Choroid plexus epithelial cell (primary cell): ENCODE measurements around the gene EFNA5.

Source experiments
- DNase-seq: peaks from one replicate; pipeline ENCODE4 v3.0.0-alpha.2; 2010; ENCODE audit warnings: low read depth
- H3K4me3 ChIP-seq: 2 replicates; pipeline ENCODE4 v1.5.1; 2011; ENCODE audit warnings: low read depth, mild to moderate bottlenecking, control low read depth, low read length, moderate library complexity
- CTCF ChIP-seq: conservative IDR thresholded peaks from 2 replicates; pipeline ENCODE4 v1.5.1; 2011; ENCODE audit warnings: low read depth, mild to moderate bottlenecking, control low read depth, inconsistent platforms, low read length, moderate library complexity

Gene EFNA5

GRCh38 chr5:107658528-107658927, 12.2 kb downstream of the EFNA5 start:
- no peak overlapping the region for H3K4me3 ChIP-seq
- no peak for TF ChIP-seq CTCF
- no peak for DNase-seq

GRCh38 chr5:107655831-107656230, 14.9 kb downstream of the EFNA5 start:
- DNase-seq: no peak
- no peak for TF ChIP-seq CTCF
- H3K4me3 ChIP-seq: no peak overlapping the region

GRCh38 chr5:107654827-107655226, 15.9 kb downstream of the EFNA5 start:
- DNase-seq: no peak
- no peak overlapping the region for H3K4me3 ChIP-seq
- TF ChIP-seq CTCF: no peak

- no peak overlapping the region for H3K4me3 ChIP-seq
- no peak for DNase-seq
- no peak for TF ChIP-seq CTCF
These were observed 17.1 kb downstream of the EFNA5 start for GRCh38 chr5:107653685-107654084.

GRCh38 chr5:107652839-107653607, 17.7 kb downstream of the EFNA5 start:
- no peak overlapping the region for H3K4me3 ChIP-seq
- TF ChIP-seq CTCF: no peak
- DNase-seq: no peak

GRCh38 chr5:107652408-107652807, 18.3 kb downstream of the EFNA5 start:
- H3K4me3 ChIP-seq: no peak overlapping the region
- no peak for TF ChIP-seq CTCF
- DNase-seq: no peak

GRCh38 chr5:107651325-107651724, 19.4 kb downstream of the EFNA5 start:
- no peak overlapping the region for H3K4me3 ChIP-seq
- DNase-seq: no peak
- no peak for TF ChIP-seq CTCF
